ENCODE measurements around the gene EDC3. TPM values are rescaled to one million over a fixed set of nuclear protein-coding genes. Genes with fewer than 3 reads are reported as not detected.

The EDC3 gene
- total RNA-seq, 2 experiments from 2014 or later = 41.8 to 47.7 TPM

- Mint-ChIP-seq H3K36me3 (peaks cover 6% of the 10 kb centered on the region), H3K9me3 (ENCODE audit: low read depth) (no peaks in the 10 kb centered on the region), H3K4me1 (peaks cover 46% of the 10 kb centered on the region), H3K27me3 (no peaks in the 10 kb centered on the region), H3K27ac (peak overlapping the region; percentile 63), H3K4me3 (no peak overlapping the region)
- ATAC-seq (no peak), DNase-seq (no peak)
- CTCF ChIA-PET = interaction anchor here (1.2 to 1.5 kb wide), 4 partner anchors 23 to 294 kb away, joined by 3 to 5 read pairs (median 4); no protein-coding TSS in a partner anchor
These were observed 38.8 kb downstream of the EDC3 start for GRCh38 chr15:74656935-74657535.

- Mint-ChIP-seq H3K4me1 (peaks cover 46% of the 10 kb centered on the region), H3K4me3 (no peak overlapping the region), H3K9me3 (ENCODE audit: low read depth) (no peaks in the 10 kb centered on the region), H3K27ac (peak overlapping the region; percentile 62), H3K27me3 (no peaks in the 10 kb centered on the region), H3K36me3 (peaks cover 9% of the 10 kb centered on the region)
- CTCF ChIA-PET = no interaction called here
- peak; percentile 80 for ATAC-seq
- DNase-seq = peak; percentile 67
These were observed 40.4 kb downstream of the EDC3 start for GRCh38 chr15:74655424-74655823.

GRCh38 chr15:74653426-74654102 lies 42.3 kb downstream of the EDC3 start:
- H3K27ac Mint-ChIP-seq = peak overlapping the region; percentile 52
- H3K9me3 Mint-ChIP-seq (ENCODE audit: low read depth) = no peaks in the 10 kb centered on the region
- CTCF ChIA-PET = interaction anchor here (0.9 to 3.0 kb wide), 4 partner anchors 23 to 296 kb away, joined by 3 to 16 read pairs (median 3); no protein-coding TSS in a partner anchor
- H3K27me3 Mint-ChIP-seq = no peaks in the 10 kb centered on the region
- H3K4me1 Mint-ChIP-seq = peaks cover 42% of the 10 kb centered on the region
- H3K36me3 Mint-ChIP-seq = peaks cover 10% of the 10 kb centered on the region
- no peak for ATAC-seq
- no peak overlapping the region for H3K4me3 Mint-ChIP-seq
- DNase-seq = no peak

DNA sequence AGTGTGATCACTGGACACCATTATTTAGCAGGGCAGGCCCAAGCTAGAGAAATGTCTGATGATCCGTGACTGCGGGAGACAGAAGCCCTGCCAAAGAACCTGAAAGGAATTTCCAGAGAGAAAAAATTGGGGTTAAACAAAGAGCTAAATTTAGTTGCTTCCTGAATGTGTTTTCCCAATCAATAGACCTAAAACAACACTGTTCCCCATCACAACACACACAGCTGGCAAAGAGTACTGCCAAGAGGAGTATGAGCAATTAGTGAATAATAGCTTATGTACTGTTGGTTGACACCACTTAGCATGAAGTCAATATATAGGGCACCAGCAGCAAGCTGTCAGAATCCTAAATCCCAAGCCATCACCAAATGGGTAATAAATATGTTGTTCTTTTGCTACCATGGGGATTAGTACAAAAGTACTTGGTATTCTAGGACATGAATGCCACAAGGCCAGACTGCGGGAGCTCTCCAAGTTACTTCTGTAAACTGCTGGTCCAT lies 44.5 kb downstream of the EDC3 start:
- DNase-seq (no peak), ATAC-seq (no peak)
- Mint-ChIP-seq H3K4me1 (peaks cover 21% of the 10 kb centered on the region), H3K9me3 (ENCODE audit: low read depth) (no peaks in the 10 kb centered on the region), H3K27ac (no peak overlapping the region), H3K4me3 (no peak overlapping the region), H3K36me3 (peaks cover 12% of the 10 kb centered on the region), H3K27me3 (no peaks in the 10 kb centered on the region)
- CTCF ChIA-PET = interaction anchor here (0.7 to 2.1 kb wide), 5 partner anchors 8 to 327 kb away, joined by 3 to 9 read pairs (median 3); no protein-coding TSS in a partner anchor

DNA sequence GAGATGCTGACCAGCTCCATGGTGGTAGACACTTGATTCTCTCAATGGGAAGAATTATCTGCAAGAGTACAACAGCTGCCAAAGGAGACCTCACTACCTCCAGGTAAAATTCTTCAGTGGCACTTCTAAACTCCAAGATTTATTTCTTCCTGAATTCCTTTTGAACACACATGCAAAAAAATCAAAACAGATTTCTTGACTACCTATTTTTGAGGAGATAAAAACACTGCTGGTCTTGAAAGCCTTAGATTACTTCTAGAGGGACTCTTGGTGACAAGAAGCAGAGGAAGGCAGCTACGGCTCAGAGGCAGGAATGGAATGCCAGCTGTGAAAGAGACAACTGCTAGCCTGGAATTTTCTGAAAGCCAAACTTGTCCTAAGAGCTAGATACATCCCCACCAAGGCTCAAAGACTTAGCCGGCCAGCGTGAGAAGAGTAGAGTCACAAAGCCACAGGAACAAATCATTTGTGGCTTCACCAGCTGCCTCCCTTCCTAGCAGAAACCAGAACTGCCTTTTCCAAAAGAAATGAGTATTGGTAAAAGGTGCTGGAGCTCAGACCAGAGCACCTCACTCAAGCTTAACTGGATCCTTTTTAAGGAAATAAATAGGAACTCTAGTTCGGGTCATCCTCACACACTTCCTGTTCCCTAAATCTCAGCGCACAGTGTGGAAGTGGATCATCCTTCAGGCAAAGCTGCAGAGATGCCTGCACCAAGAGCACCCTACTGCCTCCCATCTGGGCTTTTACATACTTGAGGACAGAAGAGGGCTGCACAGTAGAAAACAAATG lies 47.6 kb downstream of the EDC3 start:
- Mint-ChIP-seq H3K36me3 (peaks cover 7% of the 10 kb centered on the region), H3K4me3 (no peak overlapping the region), H3K9me3 (ENCODE audit: low read depth) (no peaks in the 10 kb centered on the region), H3K27me3 (no peaks in the 10 kb centered on the region), H3K27ac (no peak overlapping the region), H3K4me1 (no peaks in the 10 kb centered on the region)
- no peak for DNase-seq
- CTCF ChIA-PET = interaction anchor here (1.1 to 5.3 kb wide), 4 partner anchors 13 to 121 kb away, joined by 4 to 19 read pairs (median 9); no protein-coding TSS in a partner anchor
- ATAC-seq = no peak

- no peaks in the 10 kb centered on the region for H3K27me3 Mint-ChIP-seq
- DNase-seq = no peak
- H3K4me3 Mint-ChIP-seq = no peak overlapping the region
- H3K36me3 Mint-ChIP-seq = peaks cover 7% of the 10 kb centered on the region
- H3K9me3 Mint-ChIP-seq (ENCODE audit: low read depth) = no peaks in the 10 kb centered on the region
- no peak overlapping the region for H3K27ac Mint-ChIP-seq
- no peak for ATAC-seq
- H3K4me1 Mint-ChIP-seq = peaks cover 6% of the 10 kb centered on the region
- CTCF ChIA-PET = interaction anchor here (2.4 to 5.3 kb wide), 3 partner anchors 11 to 122 kb away, joined by 8 to 19 read pairs (median 11); no protein-coding TSS in a partner anchor
These were observed 49.3 kb downstream of the EDC3 start for GRCh38 chr15:74646480-74646879.

DNA sequence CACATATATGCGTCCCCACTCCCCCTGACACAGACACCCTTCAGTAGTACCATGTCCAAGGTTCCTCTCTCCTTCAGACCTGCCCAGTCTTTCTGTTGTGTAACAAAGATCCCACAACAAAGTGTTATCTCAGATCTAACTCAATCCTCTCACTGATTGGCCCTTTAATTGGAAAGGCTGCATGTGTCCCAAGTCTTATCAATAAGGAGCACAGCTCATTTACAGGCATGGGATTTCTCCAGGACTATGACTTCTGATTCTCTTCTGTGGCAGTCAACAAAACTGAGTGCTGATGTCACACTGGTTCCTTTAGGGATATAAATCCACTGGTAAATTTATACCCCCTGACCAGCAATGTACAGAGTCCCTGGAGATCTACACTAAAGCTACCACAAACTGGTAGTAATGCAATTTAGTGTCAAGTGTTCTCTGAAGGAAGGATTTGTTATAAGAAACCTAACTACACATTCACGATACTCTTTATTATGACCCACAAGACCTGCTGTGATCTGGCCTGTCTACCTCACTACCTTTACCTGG lies 52.1 kb downstream of the EDC3 start:
- no peak for ATAC-seq
- DNase-seq = no peak
- H3K27me3 Mint-ChIP-seq = no peaks in the 10 kb centered on the region
- CTCF ChIA-PET = interaction anchor here (0.7 to 14.5 kb wide), 2 partner anchors 9 to 126 kb away, joined by 3 to 401 read pairs; no protein-coding TSS in a partner anchor
- peaks cover 6% of the 10 kb centered on the region for H3K4me1 Mint-ChIP-seq
- no peak overlapping the region for H3K4me3 Mint-ChIP-seq
- no peak overlapping the region for H3K27ac Mint-ChIP-seq
- peaks cover 4% of the 10 kb centered on the region for H3K36me3 Mint-ChIP-seq
- no peaks in the 10 kb centered on the region for H3K9me3 Mint-ChIP-seq (ENCODE audit: low read depth)

GRCh38 chr15:74642734-74643664 lies 52.8 kb downstream of the EDC3 start:
- ATAC-seq (no peak), DNase-seq (no peak)
- Mint-ChIP-seq H3K4me3 (no peak overlapping the region), H3K4me1 (peaks cover 6% of the 10 kb centered on the region), H3K27ac (peak overlapping the region; percentile 12), H3K36me3 (peaks cover 8% of the 10 kb centered on the region), H3K27me3 (no peaks in the 10 kb centered on the region), H3K9me3 (ENCODE audit: low read depth) (no peaks in the 10 kb centered on the region)
- CTCF ChIA-PET = interaction anchor here (0.7 to 14.5 kb wide), 2 partner anchors 8 to 127 kb away, joined by 3 to 401 read pairs; no protein-coding TSS in a partner anchor

GRCh38 chr15:74642348-74642733 lies 53.5 kb downstream of the EDC3 start:
- peaks cover 6% of the 10 kb centered on the region for H3K4me1 Mint-ChIP-seq
- DNase-seq (no peak), ATAC-seq (no peak)
- H3K27ac Mint-ChIP-seq = no peak overlapping the region
- CTCF ChIA-PET = interaction anchor here (1.0 to 14.5 kb wide), 3 partner anchors 9 to 307 kb away, joined by 3 to 401 read pairs (median 6); no protein-coding TSS in a partner anchor
- H3K36me3 Mint-ChIP-seq = peaks cover 9% of the 10 kb centered on the region
- H3K4me3 Mint-ChIP-seq = no peak overlapping the region
- H3K27me3 Mint-ChIP-seq = no peaks in the 10 kb centered on the region
- H3K9me3 Mint-ChIP-seq (ENCODE audit: low read depth) = no peaks in the 10 kb centered on the region

DNA sequence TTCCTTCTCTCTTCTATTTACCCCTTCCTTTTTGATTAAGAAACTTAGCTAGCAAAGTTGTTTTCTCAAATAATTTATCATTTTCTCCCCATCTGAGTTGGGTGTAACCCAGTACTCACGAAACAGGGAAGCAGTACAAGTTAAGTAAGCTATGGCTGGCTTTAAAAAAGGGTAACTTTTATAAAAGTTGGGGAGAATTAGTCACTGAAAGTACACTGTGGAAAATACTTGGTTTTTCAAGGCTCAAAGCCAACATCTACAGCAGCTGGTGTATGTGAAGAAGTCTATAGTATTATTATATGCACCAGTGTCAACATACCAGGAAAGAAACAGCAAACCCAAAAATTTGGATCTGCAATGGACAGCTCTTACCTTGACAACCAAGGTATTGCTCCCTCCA lies 54.7 kb downstream of the EDC3 start:
- H3K27me3 Mint-ChIP-seq = no peaks in the 10 kb centered on the region
- peaks cover 6% of the 10 kb centered on the region for H3K4me1 Mint-ChIP-seq
- CTCF ChIA-PET = interaction anchor here (0.6 to 14.5 kb wide), 11 partner anchors 8 to 309 kb away, joined by 3 to 401 read pairs (median 3); no protein-coding TSS in a partner anchor
- ATAC-seq (no peak), DNase-seq (no peak)
- no peak overlapping the region for H3K4me3 Mint-ChIP-seq
- H3K9me3 Mint-ChIP-seq (ENCODE audit: low read depth) = no peaks in the 10 kb centered on the region
- no peak overlapping the region for H3K27ac Mint-ChIP-seq
- H3K36me3 Mint-ChIP-seq = peaks cover 8% of the 10 kb centered on the region

DNA sequence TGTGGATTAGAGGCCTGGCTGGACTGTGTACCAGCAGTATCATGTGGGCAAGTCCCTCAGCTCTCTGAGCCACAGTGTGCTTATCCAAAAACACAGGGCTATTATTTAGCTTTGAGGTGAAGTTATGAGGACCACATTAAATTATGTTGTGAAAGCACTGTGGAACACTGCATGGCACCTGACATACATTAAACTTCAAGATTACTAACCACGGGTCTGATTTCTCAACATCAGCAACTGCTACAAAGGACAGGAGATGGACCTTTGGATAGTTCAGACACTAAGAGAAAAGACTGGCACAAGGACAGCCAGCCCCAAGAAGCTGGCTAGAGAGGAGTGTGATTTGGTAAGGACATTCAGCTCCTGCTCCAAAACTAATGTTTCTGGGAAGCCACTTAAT lies 58.8 kb downstream of the EDC3 start:
- ATAC-seq (no peak), DNase-seq (no peak)
- Mint-ChIP-seq H3K27me3 (no peaks in the 10 kb centered on the region), H3K27ac (no peak overlapping the region), H3K36me3 (peaks cover 15% of the 10 kb centered on the region), H3K4me1 (peaks cover 2% of the 10 kb centered on the region), H3K4me3 (no peak overlapping the region), H3K9me3 (ENCODE audit: low read depth) (no peaks in the 10 kb centered on the region)
- CTCF ChIA-PET = interaction anchor here (1.0 to 14.5 kb wide), 7 partner anchors 14 to 314 kb away, joined by 3 to 401 read pairs (median 11); partner anchors contain the start of gene CLK3

DNA sequence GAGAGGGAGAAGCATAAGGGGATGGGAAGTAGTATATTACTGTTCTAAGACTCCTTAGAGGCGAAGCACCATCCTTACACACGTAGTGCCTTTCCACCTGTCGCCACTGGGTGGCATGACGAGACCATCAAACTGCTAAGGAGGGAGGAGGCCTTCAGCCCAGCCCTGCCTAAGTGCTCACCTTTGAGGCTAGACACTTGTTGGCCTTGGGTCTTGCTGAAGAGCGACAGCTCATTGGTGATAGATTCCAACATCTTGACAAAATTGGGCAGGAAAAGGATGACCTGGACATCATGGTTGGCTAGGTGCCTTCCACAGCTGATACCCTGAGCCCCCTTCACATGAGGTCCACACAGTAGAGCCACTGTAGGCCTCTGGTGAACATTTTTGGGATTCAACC lies 60.6 kb downstream of the EDC3 start:
- Mint-ChIP-seq H3K4me3 (no peak overlapping the region), H3K4me1 (no peaks in the 10 kb centered on the region), H3K27ac (no peak overlapping the region), H3K9me3 (ENCODE audit: low read depth) (no peaks in the 10 kb centered on the region), H3K27me3 (no peaks in the 10 kb centered on the region), H3K36me3 (peaks cover 15% of the 10 kb centered on the region)
- DNase-seq = peak; percentile 84
- CTCF ChIA-PET = interaction anchor here (0.6 to 14.5 kb wide), 48 partner anchors 8 to 588 kb away, joined by 3 to 401 read pairs (median 4); partner anchors contain the start of genes CLK3, CYP1A1, CYP1A2 and EDC3
- ATAC-seq = peak; percentile 90

Measured in activated CD8-positive, alpha-beta memory T cell treated with anti-CD3 and anti-CD28 coated beads, Interleukin-2, amount 10 ng/mL, durations not matched to agents 7 days and 5 days (primary cell).